K562 (cell line): ENCODE results near the gene STX18. TPM values are rescaled to one million over a fixed set of nuclear protein-coding genes. Genes with fewer than 3 reads are reported as not detected.
"Not testable (repeated sequence)": the region's sequence is repeated elsewhere in the genome, so short reads cannot be mapped to it uniquely, and the experiment has no call there.

ENCODE experiments used
- ATAC-seq: fragments of 200-7000 bp; cut with Tn5 transposase; 3 replicates; pipeline ENCODE4 v1.9.1; 2020; ENCODE audit warnings: moderate library complexity
- BruUV-seq: library from RNA; stranded (reverse); fragments of 400-500 nt; replicated peaks from 2 replicates; lab custom pipeline; 2021; lab: Mats Ljungman, UMichigan
- CTCF ChIA-PET: fragments of 300-600 bp; formaldehyde crosslinking; extraction: SDS; loops from one replicate; lab custom pipeline; 2021; ENCODE audit warnings: low intra/inter-chr PET ratio; lab: Yijun Ruan, JAX
- POLR2A ChIA-PET: fragments of 300-600, 350-650 bp; sonication (Branson Sonifier 250); formaldehyde crosslinking; extraction: SDS; loops from one replicate; lab custom pipeline; 2021; ENCODE audit warnings: antibody characterized with exemption, inconsistent platforms; lab: Yijun Ruan, JAX
- DNase-seq, 4 experiments: peaks; one replicate each; pipeline versions ENCODE4 v3.0.0 to v3.0.0-alpha.2; 2011 to 2018; ENCODE audit warnings: low spot score in 3 of 4, mixed read lengths in 3 of 4; ENCODE audit errors: extremely low read depth in 1 of 4
- FAIRE-seq: peaks from 2 replicates; lab custom pipeline; 2011; peaks lifted over from hg19 to GRCh38; lab: Jason Lieb, UNC
- H2AFZ ChIP-seq: 2 replicates; pipeline ENCODE4 v1.6.0; 2011; ENCODE audit warnings: low read depth, low read length, control low read depth, inconsistent platforms
- H3K27ac ChIP-seq: fragments of 200-600 bp; 3 replicates; pipeline ENCODE4 v1.8.0; 2011; ENCODE audit warnings: low read depth, mild to moderate bottlenecking, control low read depth, inconsistent platforms, low read length, moderate library complexity, mixed read lengths; ENCODE audit errors: extremely low read depth
- H3K27me3 ChIP-seq, 2 experiments: fragments of 300-600 bp in 1 of 2; 2 replicates in 1 of 2; 3 replicates in 1 of 2; pipeline versions ENCODE4 v1.6.0 to v1.8.0; 2011; ENCODE audit warnings: inconsistent platforms in 2 of 2, low read length in 2 of 2, mild to moderate bottlenecking in 1 of 2, mixed read lengths in 1 of 2, moderate library complexity in 1 of 2; ENCODE audit not compliant: control insufficient read depth in 2 of 2, insufficient read depth in 2 of 2
- H3K36me3 ChIP-seq: fragments of 300-600 bp; 3 replicates; pipeline ENCODE4 v1.8.0; 2011; ENCODE audit warnings: mild to moderate bottlenecking, low read length, inconsistent platforms; ENCODE audit not compliant: control insufficient read depth, insufficient read depth
- H3K4me1 ChIP-seq, 2 experiments: fragments of 200-600 bp in 1 of 2; replicated peaks in 1 of 2; 2 replicates in 1 of 2; 3 replicates in 1 of 2; pipeline versions ENCODE4 v1.5.1 to v1.8.0; 2011; ENCODE audit warnings: inconsistent platforms in 2 of 2, low read length in 2 of 2, mild to moderate bottlenecking in 1 of 2, mixed read lengths in 1 of 2, moderate library complexity in 1 of 2; ENCODE audit not compliant: control insufficient read depth in 2 of 2, insufficient read depth in 2 of 2
- H3K4me2 ChIP-seq: 2 replicates; pipeline ENCODE4 v1.6.1; 2011; ENCODE audit warnings: low read length, control low read depth, inconsistent platforms, mixed read lengths; ENCODE audit not compliant: insufficient read depth
- H3K4me3 ChIP-seq: fragments of 200-600 bp; sonication (generic), shearing (Covaris generic); 2 replicates; pipeline ENCODE4 v1.5.1; 2016; ENCODE audit warnings: control low read depth, inconsistent platforms
- H3K79me2 ChIP-seq: fragments of 200-600 bp; 3 replicates; pipeline ENCODE4 v1.8.0; 2011; ENCODE audit warnings: low read length, inconsistent platforms; ENCODE audit not compliant: control insufficient read depth, insufficient read depth
- H3K9ac ChIP-seq, 2 experiments: 2 replicates each; pipeline versions ENCODE4 v1.6.0 to v1.6.1; 2011; ENCODE audit warnings: low read depth in 2 of 2, low read length in 2 of 2, control low read depth in 1 of 2, inconsistent platforms in 1 of 2, mild to moderate bottlenecking in 1 of 2, mixed read lengths in 1 of 2; ENCODE audit not compliant: insufficient read depth in 1 of 2
- H3K9me1 ChIP-seq: one replicate; pipeline ENCODE4 v1.6.0; 2011; ENCODE audit warnings: inconsistent platforms, mild to moderate bottlenecking, low read length, moderate library complexity; ENCODE audit not compliant: control insufficient read depth, insufficient read depth
- H3K9me3 ChIP-seq: replicated peaks from 2 replicates; pipeline ENCODE4 v1.5.1; 2011; ENCODE audit warnings: low read depth, low read length, inconsistent platforms; ENCODE audit not compliant: control insufficient read depth, insufficient read depth
- H4K20me1 ChIP-seq: replicated peaks from 2 replicates; pipeline ENCODE4 v1.6.1; 2011; ENCODE audit warnings: low read length, inconsistent platforms, mixed read lengths; ENCODE audit not compliant: control insufficient read depth, insufficient read depth
- BRD9 ChIP-seq: fragments of 450-650 bp; IDR thresholded peaks from 2 replicates; pipeline ENCODE4 v1.6.1; 2018; ENCODE audit warnings: low read depth; ENCODE audit not compliant: partially characterized antibody
- CTBP1 ChIP-seq: fragments of 450-650 bp; IDR thresholded peaks from 2 replicates; pipeline ENCODE4 v1.6.1; 2016; ENCODE audit warnings: borderline replicate concordance
- HMBOX1 ChIP-seq: sonication (generic); IDR thresholded peaks from 2 replicates; pipeline ENCODE4 v1.6.1; 2016
- YBX1 ChIP-seq: fragments of 450-650 bp; IDR thresholded peaks from 2 replicates; pipeline ENCODE4 v1.7.1; 2016; ENCODE audit warnings: mild to moderate bottlenecking
- ZNF24 ChIP-seq: fragments of 450-650 bp; IDR thresholded peaks from 2 replicates; pipeline ENCODE4 v1.6.1; 2016
- ZNF707 ChIP-seq: fragments of 250-450 bp; sonication (Bioruptor Pico); conservative IDR thresholded peaks from 2 replicates; pipeline ENCODE4 v1.8.0; 2022; ENCODE audit warnings: inconsistent platforms, mild to moderate bottlenecking, moderate library complexity
- WGBS: fragments of 100-300 bp; shearing (Covaris generic); methylation state at CpG from one replicate; pipeline ENCODE4 v1.1.6; 2016; ENCODE audit warnings: low coverage, mixed read lengths; ENCODE audit not compliant: insufficient coverage; ENCODE audit errors: missing lambda C conversion rate; 5-methylcytosine and 5-hydroxymethylcytosine counted together
- in situ Hi-C: fragments of 300-500 bp; cut with MboI; formaldehyde crosslinking; loops from 4 replicates; pipeline ENCODE4 v1.15.0; 2018; ENCODE audit warnings: inconsistent platforms, mixed read lengths
- intact Hi-C: fragments of 100-400 bp; cut with micrococcal nuclease; formaldehyde crosslinking; loops from 2 replicates; pipeline ENCODE4 v1.14.2; 2022
- polyA plus RNA-seq, 8 experiments: library from polyadenylated mRNA; depleted of rRNA in 4 of 8; stranded (reverse) in 5 of 8; unstranded in 3 of 8; fragments of >200 nt; fragmentation: Nextera tagmentation in 2 of 8; fragmentation: Illumina TruSeq in 1 of 8; extraction: Ambion mirVana in 2 of 8; extraction: Trizol in 1 of 8; gene quantifications; 2 replicates each; pipeline versions ENCODE4 v1.2.1 to v1.2.3, GENCODE V29; 2011 to 2014; ENCODE audit warnings: inconsistent platforms in 1 of 8, missing spikeins in 1 of 8
- total RNA-seq, 7 experiments: library from RNA; depleted of rRNA in 6 of 7; stranded (reverse); fragments of >200 nt in 6 of 7; fragmentation: Illumina TruSeq in 2 of 7; extraction: Trizol in 2 of 7; gene quantifications; 2 replicates each; pipeline versions ENCODE4 v1.2.1 to v1.2.3, GENCODE V29; 2011 to 2021; ENCODE audit warnings: low replicate concordance in 1 of 7
- TF ChIP-seq, protein P1 (sequence below): sonication (generic); formaldehyde crosslinking; IDR thresholded peaks from 2 replicates; pipeline ENCODE4 v1.8.0; 2023; ENCODE audit warnings: mild to moderate bottlenecking, missing genetic modification reagents

The STX18 gene
- total and polyA plus RNA-seq, 9 of the 15 experiments (the other 6 are each of a cell fraction or from before 2014, with no cell fraction given) = 6.2 to 41.7 (median 22.7) TPM

DNA sequence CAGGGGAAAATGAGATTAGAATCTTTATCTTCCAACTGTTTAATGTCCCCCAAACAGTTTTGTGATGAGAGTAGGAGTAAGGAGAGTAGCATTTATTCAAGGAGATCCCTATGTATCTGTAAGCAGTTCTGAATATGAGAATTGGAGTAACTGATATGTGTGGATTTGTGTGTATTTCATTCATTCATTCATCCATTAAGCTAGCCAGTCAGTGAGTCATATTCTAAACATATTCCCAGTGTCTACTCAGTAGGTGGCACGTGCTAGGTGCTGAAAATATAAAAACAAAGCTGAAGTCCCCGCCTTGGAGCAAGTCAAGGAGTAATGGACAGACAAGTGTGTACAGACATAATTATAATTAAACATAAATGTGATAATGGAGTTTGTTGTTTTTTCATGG lies 12.4 kb upstream of the STX18 start:
- Histone ChIP-seq H3K79me2 (no peaks in the 10 kb centered on the region), H3K9me3 (no peaks in the 10 kb centered on the region), H4K20me1 (no peaks in the 10 kb centered on the region), H3K4me2 (no peak overlapping the region), H3K9ac (no peak overlapping the region), H3K9me1 (no peaks in the 10 kb centered on the region), H3K27me3 (peaks cover 0 to 4% of the 10 kb centered on the region in 2 experiments; a peak in 1 of 5 replicates), H3K4me1 (no peaks in the 10 kb centered on the region), H3K36me3 (no peaks in the 10 kb centered on the region), H3K4me3 (no peak overlapping the region), H2AFZ (no peak overlapping the region), H3K27ac (no peak overlapping the region)
- DNase-seq (no peak), ATAC-seq (no peak), FAIRE-seq (no peak)
- in situ Hi-C loops (no loop called here), intact Hi-C loops (no loop called here)
- 17% methylated on average over 2 of the region's 2 CpGs for WGBS
- POLR2A ChIA-PET = interaction anchor here (1.1 to 3.9 kb wide), 2 partner anchors 12 to 30 kb away, joined by 3 to 18 read pairs; partner anchors contain the start of gene STX18
- TF ChIP-seq YBX1 = no peak
- TF ChIP-seq HMBOX1 = no peak
- no peak for TF ChIP-seq CTBP1
- no peak for TF ChIP-seq BRD9
- TF ChIP-seq, protein P1, sequence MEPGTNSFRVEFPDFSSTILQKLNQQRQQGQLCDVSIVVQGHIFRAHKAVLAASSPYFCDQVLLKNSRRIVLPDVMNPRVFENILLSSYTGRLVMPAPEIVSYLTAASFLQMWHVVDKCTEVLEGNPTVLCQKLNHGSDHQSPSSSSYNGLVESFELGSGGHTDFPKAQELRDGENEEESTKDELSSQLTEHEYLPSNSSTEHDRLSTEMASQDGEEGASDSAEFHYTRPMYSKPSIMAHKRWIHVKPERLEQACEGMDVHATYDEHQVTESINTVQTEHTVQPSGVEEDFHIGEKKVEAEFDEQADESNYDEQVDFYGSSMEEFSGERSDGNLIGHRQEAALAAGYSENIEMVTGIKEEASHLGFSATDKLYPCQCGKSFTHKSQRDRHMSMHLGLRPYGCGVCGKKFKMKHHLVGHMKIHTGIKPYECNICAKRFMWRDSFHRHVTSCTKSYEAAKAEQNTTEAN (CRISPR knock-in tag) = no peak
- TF ChIP-seq ZNF707 = no peak
- peak; percentile 71; the same call in 1 of the 2 replicates for TF ChIP-seq ZNF24
- CTCF ChIA-PET = interaction anchor here (0.6 kb wide), 1 partner anchor 123 kb away, joined by 3 read pairs; no protein-coding TSS in a partner anchor
- no TSS peak for BruUV-seq

DNA sequence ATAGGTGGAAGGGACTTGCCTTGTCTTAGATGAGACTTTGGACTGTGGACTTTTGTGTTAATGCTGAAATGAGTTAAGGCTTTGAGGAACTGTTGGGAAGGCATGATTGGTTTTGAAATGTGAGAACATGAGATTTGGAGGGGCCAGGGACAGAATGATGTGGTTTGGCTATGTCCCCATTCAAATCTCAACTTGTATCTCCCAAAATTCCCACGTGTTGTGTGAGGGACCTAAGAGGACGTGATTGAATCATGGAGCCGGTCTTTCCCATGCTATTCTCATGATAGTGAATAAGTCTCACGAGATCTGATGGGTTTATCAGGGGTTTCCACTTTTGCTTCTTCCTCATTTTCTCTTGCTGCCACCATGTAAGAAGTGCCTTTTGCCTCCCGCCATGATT lies 10.2 kb upstream of the STX18 start:
- H3K36me3 ChIP-seq, FAIRE-seq, H3K4me3 ChIP-seq, H3K4me2 ChIP-seq, intact Hi-C loops, H3K4me1 ChIP-seq, H3K27ac ChIP-seq, BruUV-seq, H3K79me2 ChIP-seq, H4K20me1 ChIP-seq, ATAC-seq, H3K9ac ChIP-seq, DNase-seq, CTCF ChIA-PET, H3K9me3 ChIP-seq, H3K9me1 ChIP-seq, in situ Hi-C loops, H2AFZ ChIP-seq, H3K27me3 ChIP-seq: not testable (repeated sequence)
- POLR2A ChIA-PET = interaction anchor here (0.7 to 1.8 kb wide), 4 partner anchors 10 to 53 kb away, joined by 4 to 8 read pairs (median 4); partner anchors contain the start of gene STX18
- 40% methylated on average over 5 of the region's 5 CpGs for WGBS

DNA sequence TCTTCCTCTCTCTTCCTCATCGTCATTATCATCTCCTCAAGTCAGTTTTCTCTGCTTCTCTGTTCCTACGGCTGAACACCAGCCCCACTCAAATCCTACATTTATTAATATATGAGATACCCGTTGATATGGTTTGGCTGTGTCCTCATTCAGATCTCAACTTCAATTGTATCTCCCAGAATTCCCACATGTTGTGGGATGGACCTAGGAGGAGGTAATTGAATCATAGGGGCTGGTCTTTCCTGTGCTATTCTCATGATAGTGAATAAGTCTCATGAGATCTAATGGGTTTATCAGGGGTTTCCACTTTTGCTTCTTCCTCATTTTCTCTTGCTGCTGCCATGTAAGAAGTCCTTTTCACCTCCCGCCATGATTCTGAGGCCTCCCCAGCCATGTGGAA lies 8.3 kb upstream of the STX18 start:
- ATAC-seq, H3K9ac ChIP-seq, H3K36me3 ChIP-seq, H3K4me2 ChIP-seq, H4K20me1 ChIP-seq, H3K27me3 ChIP-seq, in situ Hi-C loops, DNase-seq, H3K9me1 ChIP-seq, H3K79me2 ChIP-seq, intact Hi-C loops, CTCF ChIA-PET, H3K4me1 ChIP-seq, FAIRE-seq, H3K4me3 ChIP-seq, H3K9me3 ChIP-seq, BruUV-seq, H3K27ac ChIP-seq, H2AFZ ChIP-seq: not testable (repeated sequence)
- POLR2A ChIA-PET = interaction anchor here (0.6 kb wide), 1 partner anchor 146 kb away, joined by 3 read pairs; no protein-coding TSS in a partner anchor
- WGBS = 51% methylated on average over 4 of the region's 4 CpGs
